Retinal pigment epithelial cell (primary cell): Measurements from ENCODE around the gene TMEM53.
"Not testable (repeated sequence)": the region's sequence is repeated elsewhere in the genome, so short reads cannot be mapped to it uniquely, and the experiment has no call there.

Source experiments
- DNase-seq: peaks from one replicate; pipeline ENCODE4 v3.0.0-alpha.2; 2010; ENCODE audit warnings: low read depth
- H3K4me3 ChIP-seq: 2 replicates; pipeline ENCODE4 v1.5.1; 2011; ENCODE audit warnings: mild to moderate bottlenecking, low read length, control low read depth, moderate library complexity
- CTCF ChIP-seq: conservative IDR thresholded peaks from 2 replicates; pipeline ENCODE4 v1.5.1; 2011; ENCODE audit warnings: low read depth, low read length, control low read depth, inconsistent platforms

TMEM53 gene

GRCh38 chr1:44707959-44708831, 33.9 kb upstream of the TMEM53 start:
- DNase-seq = no peak
- peak; percentile 50 for TF ChIP-seq CTCF
- H3K4me3 ChIP-seq = no peak overlapping the region

- TF ChIP-seq CTCF = no peak
- peak; percentile 22 for DNase-seq
- no peak overlapping the region for H3K4me3 ChIP-seq
Measured at GRCh38 chr1:44707112-44707881, 33.0 kb upstream of the TMEM53 start.

DNA sequence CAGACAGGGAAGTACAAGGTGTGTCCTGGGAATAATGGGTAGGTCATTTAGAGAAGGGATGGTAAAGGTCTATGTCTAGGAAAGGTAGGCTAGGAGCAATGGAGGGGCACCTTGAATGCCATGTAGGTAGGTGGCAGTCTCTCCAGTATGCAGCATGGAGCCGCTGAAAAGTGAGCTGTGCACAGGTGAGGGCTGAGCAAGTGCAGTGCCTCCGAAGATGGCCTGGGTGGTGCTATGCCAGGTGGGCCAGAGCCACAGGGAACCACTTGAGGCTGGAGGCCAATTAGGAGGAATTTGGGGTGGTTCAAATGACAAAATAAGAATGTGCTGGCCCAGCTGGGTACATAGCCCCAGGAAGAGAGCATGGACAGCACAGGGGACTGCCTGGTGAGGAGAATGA, 31.7 kb upstream of the TMEM53 start:
- no peak for DNase-seq
- no peak for TF ChIP-seq CTCF
- no peak overlapping the region for H3K4me3 ChIP-seq

DNA sequence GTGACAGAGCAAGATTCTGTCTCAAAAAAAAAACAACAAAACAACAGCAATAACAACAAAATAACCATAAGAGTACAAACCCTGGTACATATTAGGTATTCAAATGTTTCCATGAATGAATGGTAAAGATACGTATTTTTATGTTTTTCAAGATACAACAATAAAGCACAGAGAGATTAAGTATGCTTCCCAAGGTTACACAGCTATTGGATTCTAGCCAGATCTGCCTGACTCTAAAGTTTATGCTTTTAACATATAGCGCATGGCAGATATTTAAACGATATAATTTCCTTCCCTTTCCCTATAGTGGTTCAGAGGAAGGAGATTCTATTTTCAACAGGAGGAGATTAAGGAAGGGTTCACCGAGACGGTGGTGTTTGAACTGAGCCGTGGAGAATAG, 31.2 kb upstream of the TMEM53 start:
- DNase-seq = no peak
- no peak overlapping the region for H3K4me3 ChIP-seq
- TF ChIP-seq CTCF = no peak

- DNase-seq = no peak
- no peak for TF ChIP-seq CTCF
- H3K4me3 ChIP-seq = no peak overlapping the region
Measured at GRCh38 chr1:44701141-44701573, 26.9 kb upstream of the TMEM53 start.

DNA sequence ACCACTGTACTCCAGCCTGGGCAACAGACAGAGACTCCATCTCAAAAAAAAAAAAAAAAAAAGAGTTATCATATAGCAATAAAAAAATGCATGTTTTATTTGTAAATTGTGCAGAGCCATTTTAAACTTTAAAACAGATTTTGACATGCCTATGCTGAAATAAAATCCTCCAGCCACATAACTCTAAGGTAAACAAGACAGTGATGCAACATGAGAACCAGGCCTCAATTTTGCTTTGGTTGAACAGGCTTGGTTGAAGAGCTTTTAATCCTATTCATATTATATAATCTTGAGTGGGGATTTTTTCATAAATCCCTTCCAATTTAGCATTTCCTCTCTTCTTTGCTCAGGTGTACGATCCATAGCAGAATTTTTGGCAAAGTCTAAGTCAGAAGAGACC, 26.3 kb upstream of the TMEM53 start:
- no peak for TF ChIP-seq CTCF
- no peak overlapping the region for H3K4me3 ChIP-seq
- no peak for DNase-seq

DNA sequence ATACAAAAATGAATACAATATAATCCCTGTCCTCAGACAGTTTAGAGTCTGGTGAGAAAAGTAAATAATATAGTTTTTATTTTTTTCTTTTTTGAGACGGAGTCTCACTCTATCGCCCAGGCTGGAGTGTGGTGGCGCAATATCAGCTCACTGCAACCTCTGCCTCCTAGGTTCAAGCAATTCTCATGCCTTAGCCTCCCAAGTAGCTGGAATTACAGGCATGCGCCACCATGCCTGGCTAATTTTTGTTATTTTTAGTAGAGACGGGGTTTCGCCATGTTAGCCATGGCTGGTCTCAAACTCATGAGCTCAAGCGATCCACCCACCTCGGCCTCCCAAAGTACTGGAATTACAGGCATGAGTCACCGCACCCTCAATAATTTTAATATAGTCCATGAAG, 25.1 kb upstream of the TMEM53 start:
- DNase-seq = not testable (repeated sequence)

More for the DNA sequence above, 25.1 kb upstream of the TMEM53 start:
- H3K4me3 ChIP-seq = not testable (repeated sequence)
